Thymus (tissue), 11 donors: ENCODE measurements around the gene PIP5K1A. TPM values are rescaled to one million over a fixed set of nuclear protein-coding genes. Genes with fewer than 3 reads are reported as not detected.
A peak's percentile ranks its signal among the peaks of the same experiment; 100 is the strongest.
"Not testable (repeated sequence)": the region's sequence is repeated elsewhere in the genome, so short reads cannot be mapped to it uniquely, and the experiment has no call there.

Experiments used
- DNase-seq, 9 donors: peaks; one replicate each; pipeline ENCODE4 v3.0.0-alpha.2; 2013; ENCODE audit warnings: low spot score in 9 of 9, low read depth in 6 of 9, missing footprints in 1 of 9
- H3K27ac ChIP-seq, 2 donors: one replicate each; pipeline ENCODE4 v1.5.1; 2013; ENCODE audit warnings: control low read depth in 1 of 2, low read depth in 1 of 2, low read length in 1 of 2, mild to moderate bottlenecking in 1 of 2, moderate library complexity in 1 of 2
- H3K27me3 ChIP-seq, 2 donors: one replicate each; pipeline ENCODE4 v1.5.1; 2013; ENCODE audit warnings: low read length in 1 of 2; ENCODE audit not compliant: control insufficient read depth in 2 of 2, insufficient read depth in 1 of 2
- H3K36me3 ChIP-seq, 2 donors: one replicate each; pipeline ENCODE4 v1.5.1; 2013; ENCODE audit warnings: low read length in 1 of 2, mild to moderate bottlenecking in 1 of 2, moderate library complexity in 1 of 2; ENCODE audit not compliant: control insufficient read depth in 2 of 2, insufficient read depth in 2 of 2
- H3K4me1 ChIP-seq, 2 donors: one replicate each; pipeline ENCODE4 v1.5.1; 2013; ENCODE audit warnings: low read length in 2 of 2; ENCODE audit not compliant: control insufficient read depth in 2 of 2, insufficient read depth in 2 of 2
- H3K4me3 ChIP-seq, 2 donors: one replicate each; pipeline ENCODE4 v1.5.1; 2013; ENCODE audit warnings: low read length in 2 of 2, control low read depth in 1 of 2, mild to moderate bottlenecking in 1 of 2
- H3K9me3 ChIP-seq, 2 donors: one replicate each; pipeline ENCODE4 v1.5.1; 2013; ENCODE audit warnings: low read length in 1 of 2, mild to moderate bottlenecking in 1 of 2; ENCODE audit not compliant: control insufficient read depth in 2 of 2, insufficient read depth in 1 of 2
- WGBS: extraction: QIAGEN DNeasy Blood & Tissue Kit; methylation state at CpG from one replicate; pipeline ENCODE4 v1.1.7; 2013; 5-methylcytosine and 5-hydroxymethylcytosine counted together
- polyA plus RNA-seq: library from polyadenylated mRNA; stranded (reverse); fragments of 200-250 nt; gene quantifications from one replicate; pipeline ENCODE4 v1.2.3, GENCODE V29; 2013
- total RNA-seq: library from RNA; stranded (reverse); fragments of 120-200 nt; gene quantifications from one replicate; pipeline ENCODE4 v1.2.4, GENCODE V29; 2013
- donor health status: healthy.

PIP5K1A gene
- total and polyA plus RNA-seq, 2 donors, result 29.8 to 30.7 TPM

DNA sequence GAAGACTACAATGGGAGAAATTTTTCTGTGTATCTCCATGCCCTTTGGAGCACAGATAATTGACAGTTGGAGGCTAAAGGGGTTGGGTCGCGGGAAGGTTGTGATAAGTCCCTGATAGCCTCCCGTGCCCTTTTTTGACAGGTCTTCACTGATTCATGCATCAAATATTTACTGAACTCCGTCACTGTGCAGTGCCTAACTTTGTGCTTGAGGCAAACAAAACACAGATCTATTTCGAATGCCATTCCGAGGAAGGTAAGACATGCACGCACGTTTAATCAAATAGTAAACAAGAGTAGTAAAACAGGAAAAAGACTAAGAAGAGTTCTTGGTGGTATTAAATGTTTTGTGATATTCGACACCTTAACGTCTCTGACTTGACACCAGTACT lies 494 bp upstream of the PIP5K1A start:
- H3K27me3 ChIP-seq, result peaks cover 2 to 5% of the 10 kb centered on the region in 2 donors
- no peaks in the 10 kb centered on the region for H3K9me3 ChIP-seq
- peaks cover 6 to 14% of the 10 kb centered on the region in 2 donors for H3K4me1 ChIP-seq
- 22% methylated on average over 10 of the region's 10 CpGs for WGBS
- H3K4me3 ChIP-seq, result peak overlapping the region; percentile 86 to 97
- peak overlapping the region; percentile 3 to 57 for H3K27ac ChIP-seq
- peaks cover 7 to 11% of the 10 kb centered on the region in 2 donors for H3K36me3 ChIP-seq
- DNase-seq, result no peak

DNA sequence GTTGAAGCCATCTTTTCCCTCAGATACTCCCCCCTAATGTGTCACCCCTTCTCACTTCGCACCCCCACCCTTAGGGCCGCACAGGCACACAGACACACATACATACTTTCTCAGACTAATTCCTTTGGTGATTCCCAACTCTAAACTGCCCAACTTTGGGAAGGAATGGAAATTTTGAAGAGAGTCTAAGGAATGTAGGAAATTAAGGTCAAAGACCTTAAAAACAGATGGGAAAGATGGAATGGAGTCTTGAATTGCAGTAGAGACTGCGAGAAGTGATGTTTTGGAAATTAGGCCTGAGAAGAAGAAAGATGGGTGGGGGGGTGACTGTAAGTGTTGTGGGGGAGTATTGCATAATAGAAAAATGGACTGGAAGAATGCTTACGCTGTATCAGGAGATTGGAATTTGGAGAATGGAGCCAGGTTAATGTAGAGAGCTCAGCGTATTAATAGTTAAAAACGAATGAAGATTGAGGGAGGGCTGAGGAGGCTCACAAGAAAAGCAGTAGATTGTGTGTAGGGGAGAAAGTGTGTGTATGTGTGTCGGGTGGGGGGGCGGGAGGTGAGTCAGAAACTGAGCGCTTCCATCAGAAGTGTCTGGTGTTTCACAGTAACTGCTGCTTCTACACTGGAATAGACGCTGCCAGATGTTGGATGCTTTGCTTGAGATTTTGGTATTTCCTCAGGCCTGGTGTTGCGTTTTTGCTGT lies 1.7 kb downstream of the PIP5K1A start:
- Histone ChIP-seq H3K36me3 (peaks cover 16 to 20% of the 10 kb centered on the region in 2 donors), H3K27me3 (no peaks in the 10 kb centered on the region), H3K4me1 (peaks cover 6 to 14% of the 10 kb centered on the region in 2 donors), H3K4me3 (peak overlapping the region; percentile 86 to 97), H3K9me3 (no peaks in the 10 kb centered on the region), H3K27ac (peak overlapping the region in 1 of 2 donors; percentile 82)
- peak in 1 of 9 donors; percentile 11 for DNase-seq
- 83% methylated on average over 11 of the region's 11 CpGs for WGBS

DNA sequence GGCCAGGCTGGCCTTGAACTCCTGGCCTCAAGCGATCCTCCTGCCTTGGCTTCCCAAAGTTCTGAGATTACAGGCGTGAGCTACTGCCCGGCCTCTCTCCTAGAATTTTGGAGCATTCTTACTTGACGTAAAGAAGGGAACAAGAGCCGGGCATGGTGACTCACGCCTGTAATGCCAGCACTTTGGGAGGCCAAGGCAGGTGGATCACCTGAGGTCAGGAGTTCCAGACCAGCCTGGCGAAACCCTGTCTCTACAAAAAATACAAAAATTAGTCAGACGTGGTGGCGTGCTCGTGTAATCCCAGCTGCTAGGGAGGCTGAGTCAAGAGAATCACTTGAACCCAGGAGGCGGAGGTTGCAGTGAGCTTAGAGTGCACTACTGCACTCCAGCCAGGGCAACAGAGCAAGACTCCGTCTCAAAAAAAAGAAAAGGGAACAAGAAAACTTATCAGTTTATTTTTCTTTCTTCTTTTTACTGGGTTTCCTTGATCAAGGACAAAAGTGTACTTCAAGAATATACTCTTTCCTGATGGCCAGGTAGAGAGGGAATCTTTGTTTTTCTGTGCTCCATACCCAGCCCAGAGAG lies 7.1 kb downstream of the PIP5K1A start:
- WGBS, result 98% methylated on average over 12 of the region's 12 CpGs
- not testable (repeated sequence) for H3K4me3 ChIP-seq, H3K27ac ChIP-seq, DNase-seq, H3K4me1 ChIP-seq, H3K9me3 ChIP-seq, H3K27me3 ChIP-seq
- peaks cover 42 to 51% of the 10 kb centered on the region in 2 donors for H3K36me3 ChIP-seq

DNA sequence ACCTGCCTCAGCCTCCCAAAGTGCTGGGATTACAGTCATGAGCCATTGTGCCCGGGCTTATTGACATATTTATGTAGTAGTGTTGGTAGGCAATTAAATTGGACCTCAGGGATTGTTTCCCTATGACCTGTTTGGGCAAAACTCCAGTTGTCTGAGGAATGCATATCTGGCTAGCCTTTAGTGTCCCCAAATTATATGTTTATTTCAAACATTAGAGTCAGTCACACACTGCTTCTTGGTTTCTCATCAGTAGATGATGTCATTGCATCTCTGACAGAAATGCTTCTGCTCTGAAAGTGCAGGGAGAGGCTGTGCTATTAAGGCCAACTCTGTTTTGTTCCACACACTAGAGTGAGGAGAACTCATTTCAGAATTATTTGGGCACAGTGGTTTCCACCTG lies 12.5 kb downstream of the PIP5K1A start:
- WGBS, result 100% methylated on average over 1 of the region's 1 CpG
- Histone ChIP-seq H3K27ac (no peak overlapping the region), H3K27me3 (no peaks in the 10 kb centered on the region), H3K36me3 (peaks cover 31 to 48% of the 10 kb centered on the region in 2 donors), H3K4me3 (no peak overlapping the region), H3K4me1 (peaks cover 2 to 10% of the 10 kb centered on the region in 2 donors), H3K9me3 (no peaks in the 10 kb centered on the region)
- DNase-seq, result no peak

DNA sequence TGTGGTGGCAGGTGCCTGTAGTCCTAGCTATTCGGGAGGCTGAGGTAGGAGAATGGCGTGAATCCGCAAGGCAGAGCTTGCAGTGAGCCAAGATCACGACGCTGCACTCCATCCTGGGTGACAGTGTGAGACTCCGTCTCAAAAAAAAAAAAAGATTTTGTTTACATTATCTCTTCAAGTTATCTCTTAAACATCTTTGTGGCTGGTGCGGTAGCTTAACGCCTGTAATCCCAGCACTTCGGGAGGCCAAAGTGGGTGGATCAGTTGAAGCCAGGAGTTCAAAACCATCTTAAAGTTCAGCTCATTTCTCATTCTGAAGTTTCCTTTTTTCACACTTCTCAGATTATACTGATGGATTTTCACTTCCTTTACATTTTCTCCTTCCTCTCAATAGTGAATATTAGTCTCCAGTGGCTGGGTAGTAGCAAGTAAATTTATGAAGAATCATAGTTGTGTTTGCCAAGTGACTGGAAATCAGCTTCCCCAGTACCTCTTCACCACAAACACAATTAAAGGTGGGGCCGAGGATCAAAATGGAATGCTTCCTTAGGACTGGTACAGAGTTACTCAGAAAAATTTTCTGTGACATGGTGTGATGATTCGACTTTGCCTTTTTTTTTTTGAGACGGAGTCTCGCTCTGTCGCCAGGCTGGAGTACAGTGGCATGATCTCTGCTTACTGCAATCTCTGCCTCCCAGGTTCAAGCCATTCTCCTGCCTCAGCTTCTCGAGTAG lies 13.8 kb downstream of the PIP5K1A start:
- H3K36me3 ChIP-seq, result peaks cover 25 to 37% of the 10 kb centered on the region in 2 donors
- no peaks in the 10 kb centered on the region for H3K27me3 ChIP-seq
- no peak overlapping the region for H3K4me3 ChIP-seq
- peak overlapping the region in 1 of 2 donors; percentile 17 for H3K27ac ChIP-seq
- WGBS, result 75% methylated on average over 15 of the region's 15 CpGs
- peak in 2 of 9 donors; percentile 26 to 34 for DNase-seq
- H3K4me1 ChIP-seq, result peaks cover 2 to 10% of the 10 kb centered on the region in 2 donors
- no peaks in the 10 kb centered on the region for H3K9me3 ChIP-seq

DNA sequence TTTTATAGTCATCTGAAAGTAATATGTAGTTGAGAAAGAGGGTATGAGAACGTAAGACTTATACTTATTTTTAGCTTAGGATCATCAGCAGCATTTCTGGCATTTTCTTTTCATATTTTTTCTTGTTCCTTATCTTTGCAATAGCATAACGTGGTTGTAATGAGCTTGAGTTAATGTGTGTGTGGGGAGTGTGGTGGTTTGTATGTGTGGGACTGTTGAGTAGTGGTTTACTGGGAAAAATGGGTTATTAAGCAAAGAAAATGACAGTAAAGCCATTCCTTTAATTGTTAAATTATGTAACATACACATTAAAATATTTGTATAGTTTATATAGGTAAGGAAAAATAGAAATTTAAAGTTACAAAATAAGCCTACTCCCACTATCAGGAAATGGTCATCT lies 15.2 kb downstream of the PIP5K1A start:
- Histone ChIP-seq H3K27me3 (no peaks in the 10 kb centered on the region), H3K27ac (no peak overlapping the region), H3K36me3 (peaks cover 21 to 32% of the 10 kb centered on the region in 2 donors), H3K4me3 (no peak overlapping the region), H3K9me3 (no peaks in the 10 kb centered on the region), H3K4me1 (peaks cover 2 to 10% of the 10 kb centered on the region in 2 donors)
- no peak for DNase-seq
- 65% methylated on average over 2 of the region's 2 CpGs for WGBS

DNA sequence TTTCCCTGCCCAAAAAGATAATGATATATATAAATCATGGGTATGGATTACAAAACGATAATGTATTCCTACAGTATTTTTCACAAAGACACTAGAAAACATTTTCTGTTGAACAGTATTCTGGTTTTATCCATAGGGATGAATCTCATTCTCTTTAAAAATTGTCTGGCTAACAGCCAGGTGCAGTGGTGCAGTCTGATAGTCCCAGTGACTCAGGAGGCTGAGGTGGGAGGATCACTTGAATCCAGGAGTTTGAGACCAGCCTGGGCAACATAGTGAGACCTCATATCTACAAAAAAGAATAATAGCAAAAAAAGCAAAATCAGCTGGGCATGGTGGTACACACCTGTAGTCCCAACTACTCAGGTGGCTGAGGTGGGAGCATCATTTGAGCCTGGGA lies 23.3 kb downstream of the PIP5K1A start:
- Histone ChIP-seq H3K9me3 (no peaks in the 10 kb centered on the region), H3K27me3 (no peaks in the 10 kb centered on the region), H3K4me3 (no peak overlapping the region), H3K4me1 (no peaks in the 10 kb centered on the region), H3K36me3 (peaks cover 23 to 37% of the 10 kb centered on the region in 2 donors), H3K27ac (no peak overlapping the region)
- 99% methylated on average over 1 of the region's 1 CpG for WGBS
- no peak for DNase-seq

DNA sequence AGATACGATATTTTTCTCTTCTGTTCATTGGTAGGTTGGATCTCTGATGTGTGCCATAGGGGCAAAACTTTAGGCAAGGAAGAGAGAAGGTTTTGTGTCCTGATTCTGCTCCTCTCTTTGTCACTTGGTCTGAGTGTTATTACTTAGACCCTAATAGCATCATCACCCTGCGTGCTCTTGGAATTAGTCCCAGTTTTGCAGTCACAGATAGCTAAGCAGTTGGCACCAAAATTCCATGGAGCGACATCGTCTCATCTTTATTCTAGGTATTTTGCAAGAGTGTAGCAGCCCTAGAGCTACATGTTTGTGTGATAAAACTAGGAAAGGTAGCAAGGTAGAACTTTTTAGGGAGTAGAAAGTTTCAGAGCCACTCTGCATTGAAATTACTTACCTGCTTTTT lies 23.8 kb downstream of the PIP5K1A start:
- Histone ChIP-seq H3K27me3 (no peaks in the 10 kb centered on the region), H3K9me3 (no peaks in the 10 kb centered on the region), H3K36me3 (peaks cover 23 to 40% of the 10 kb centered on the region in 2 donors), H3K27ac (no peak overlapping the region), H3K4me3 (no peak overlapping the region), H3K4me1 (no peaks in the 10 kb centered on the region)
- no peak for DNase-seq
- 97% methylated on average over 4 of the region's 4 CpGs for WGBS

DNA sequence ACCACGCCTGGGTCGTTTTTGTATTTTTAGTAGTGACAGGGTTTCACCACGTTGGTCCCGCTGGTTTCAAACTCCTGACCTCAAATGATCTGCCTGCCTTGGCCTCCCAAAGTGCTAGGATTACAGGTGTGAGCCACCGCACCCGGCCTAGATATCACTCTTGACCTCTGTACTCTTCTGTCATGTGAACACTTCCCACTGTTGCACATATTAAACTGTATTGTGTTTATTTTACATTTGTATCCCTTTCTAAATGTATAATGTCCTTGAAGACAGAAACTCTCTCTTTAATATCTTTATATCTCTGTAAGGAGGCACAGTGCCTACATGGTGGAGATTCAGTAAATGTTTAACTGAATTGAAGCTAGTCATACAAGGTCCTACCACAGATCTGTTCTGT lies 36.9 kb downstream of the PIP5K1A start:
- H3K4me1 ChIP-seq, result no peaks in the 10 kb centered on the region
- H3K27me3 ChIP-seq, result no peaks in the 10 kb centered on the region
- over 99% methylated on average over 6 of the region's 6 CpGs for WGBS
- no peaks in the 10 kb centered on the region for H3K9me3 ChIP-seq
- no peak overlapping the region for H3K27ac ChIP-seq
- H3K36me3 ChIP-seq, result peaks cover 72 to 95% of the 10 kb centered on the region in 2 donors
- DNase-seq, result no peak
- H3K4me3 ChIP-seq, result no peak overlapping the region
